ENCODE data around the gene RRP8. TPM values are rescaled to one million over a fixed set of nuclear protein-coding genes. Genes with fewer than 3 reads are reported as not detected.

The RRP8 gene
- total and polyA plus RNA-seq, 2 of the 8 experiments (the other 6 are each of a cell fraction or from before 2014, with no cell fraction given): 4.2 to 14.9 TPM

DNA sequence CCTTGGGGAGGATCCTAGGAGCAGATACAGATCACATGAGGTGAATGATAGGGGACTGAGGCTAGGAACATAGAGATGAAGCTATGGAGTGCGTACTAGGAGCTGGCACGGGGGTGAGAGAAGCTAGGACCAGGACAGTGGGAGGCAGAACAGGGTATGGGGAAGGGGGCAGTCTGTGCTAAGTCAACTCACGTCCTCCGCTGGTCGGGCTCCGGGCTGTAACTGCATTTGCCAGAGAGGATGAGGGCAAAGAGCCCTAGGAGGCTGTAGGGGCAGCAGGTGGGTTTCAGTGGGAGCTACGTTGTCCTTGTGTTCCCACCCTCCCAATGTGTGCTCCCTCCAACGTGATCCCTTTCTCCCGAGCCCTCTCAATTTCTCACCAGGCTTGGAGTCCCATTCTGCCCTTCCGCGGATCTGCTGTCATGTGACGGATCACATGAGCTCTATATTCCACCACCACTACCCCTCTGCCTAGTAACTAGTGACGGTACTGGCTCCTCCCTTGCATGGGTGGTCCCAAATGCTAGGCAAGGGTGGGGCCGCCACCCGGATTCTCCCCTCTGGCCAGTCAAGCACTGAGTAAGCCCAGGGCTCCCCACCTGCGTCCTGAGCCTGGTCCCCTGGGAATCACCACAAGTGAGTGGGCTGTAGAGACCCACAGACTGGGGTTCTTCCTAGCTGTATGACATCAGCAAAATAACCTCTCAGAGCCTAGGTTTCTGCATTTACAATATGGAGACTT, 15.8 kb upstream of the RRP8 start, which contains the start of gene TPP1 (continued):
- TF ChIP-seq, protein P1, sequence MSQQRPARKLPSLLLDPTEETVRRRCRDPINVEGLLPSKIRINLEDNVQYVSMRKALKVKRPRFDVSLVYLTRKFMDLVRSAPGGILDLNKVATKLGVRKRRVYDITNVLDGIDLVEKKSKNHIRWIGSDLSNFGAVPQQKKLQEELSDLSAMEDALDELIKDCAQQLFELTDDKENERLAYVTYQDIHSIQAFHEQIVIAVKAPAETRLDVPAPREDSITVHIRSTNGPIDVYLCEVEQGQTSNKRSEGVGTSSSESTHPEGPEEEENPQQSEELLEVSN (IDR thresholded peaks at IDR 0.05): 0 out of 2 replicates have a peak, but pooled peaks have one; percentile 26
- TF ChIP-seq RBBP5 (IDR thresholded peaks at IDR 0.05; ENCODE audit: borderline replicate concordance, low read depth, low read length): no peak
- TF ChIP-seq SIN3A (conservative IDR thresholded peaks at IDR 0.05 in 1 of 2, IDR thresholded peaks at IDR 0.05 in 1 of 2; ENCODE audit: low read depth in 1 of 2, low read length in 2 of 2): peak; percentile 91 to 97; a peak in 3 of 4 replicates
- TF ChIP-seq, protein P2, sequence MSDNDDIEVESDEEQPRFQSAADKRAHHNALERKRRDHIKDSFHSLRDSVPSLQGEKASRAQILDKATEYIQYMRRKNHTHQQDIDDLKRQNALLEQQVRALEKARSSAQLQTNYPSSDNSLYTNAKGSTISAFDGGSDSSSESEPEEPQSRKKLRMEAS (IDR thresholded peaks at IDR 0.05): no peak; the same call in 1 of the 2 replicates
- TF ChIP-seq, protein P3, sequence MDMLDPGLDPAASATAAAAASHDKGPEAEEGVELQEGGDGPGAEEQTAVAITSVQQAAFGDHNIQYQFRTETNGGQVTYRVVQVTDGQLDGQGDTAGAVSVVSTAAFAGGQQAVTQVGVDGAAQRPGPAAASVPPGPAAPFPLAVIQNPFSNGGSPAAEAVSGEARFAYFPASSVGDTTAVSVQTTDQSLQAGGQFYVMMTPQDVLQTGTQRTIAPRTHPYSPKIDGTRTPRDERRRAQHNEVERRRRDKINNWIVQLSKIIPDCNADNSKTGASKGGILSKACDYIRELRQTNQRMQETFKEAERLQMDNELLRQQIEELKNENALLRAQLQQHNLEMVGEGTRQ (IDR thresholded peaks at IDR 0.05; ENCODE audit: low read length): peak; percentile 99
- TF ChIP-seq RAD21 (IDR thresholded peaks at IDR 0.05 in 1 of 2, conservative IDR thresholded peaks at IDR 0.05 in 1 of 2; ENCODE audit: low read depth in 2 of 2, low read length in 2 of 2): no peak
- TF ChIP-seq FOSL1 (IDR thresholded peaks at IDR 0.05; ENCODE audit: insufficient read depth, low read depth, low read length): no peak
- no peak for TF ChIP-seq RXRA (IDR thresholded peaks at IDR 0.05; ENCODE audit: insufficient read depth, low read depth, low read length)
- TF ChIP-seq JUN (IDR thresholded peaks at IDR 0.05; ENCODE audit: low read depth, low read length): no peak
- TF ChIP-seq SP2 (IDR thresholded peaks at IDR 0.05; ENCODE audit: low read length): no peak
- peak; percentile 100 for TF ChIP-seq RFX5 (IDR thresholded peaks at IDR 0.05; ENCODE audit: borderline replicate concordance, low read depth, low read length)
- peak; percentile 75 for TF ChIP-seq PHF8 (conservative IDR thresholded peaks at IDR 0.05; ENCODE audit: low read depth, low read length)
- no peak for TF ChIP-seq ZNF274 (IDR thresholded peaks at IDR 0.05; ENCODE audit: borderline replicate concordance, extremely low read depth, low read length)
- no peak for TF ChIP-seq SIRT6 (IDR thresholded peaks at IDR 0.05; ENCODE audit: low read length)
- TF ChIP-seq SUZ12 (IDR thresholded peaks at IDR 0.05; ENCODE audit: low read length): no peak
- TF ChIP-seq, protein P4, sequence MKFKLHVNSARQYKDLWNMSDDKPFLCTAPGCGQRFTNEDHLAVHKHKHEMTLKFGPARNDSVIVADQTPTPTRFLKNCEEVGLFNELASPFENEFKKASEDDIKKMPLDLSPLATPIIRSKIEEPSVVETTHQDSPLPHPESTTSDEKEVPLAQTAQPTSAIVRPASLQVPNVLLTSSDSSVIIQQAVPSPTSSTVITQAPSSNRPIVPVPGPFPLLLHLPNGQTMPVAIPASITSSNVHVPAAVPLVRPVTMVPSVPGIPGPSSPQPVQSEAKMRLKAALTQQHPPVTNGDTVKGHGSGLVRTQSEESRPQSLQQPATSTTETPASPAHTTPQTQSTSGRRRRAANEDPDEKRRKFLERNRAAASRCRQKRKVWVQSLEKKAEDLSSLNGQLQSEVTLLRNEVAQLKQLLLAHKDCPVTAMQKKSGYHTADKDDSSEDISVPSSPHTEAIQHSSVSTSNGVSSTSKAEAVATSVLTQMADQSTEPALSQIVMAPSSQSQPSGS (IDR thresholded peaks at IDR 0.05; ENCODE audit: low read length): peak; percentile 31; the same call in 1 of the 2 replicates
- TF ChIP-seq BACH1 (IDR thresholded peaks at IDR 0.05; ENCODE audit: low read length): no peak
- no peak for TF ChIP-seq CBX8 (IDR thresholded peaks at IDR 0.05; ENCODE audit: borderline replicate concordance, low read depth, low read length)
- no peak for TF ChIP-seq TCF12 (IDR thresholded peaks at IDR 0.05; ENCODE audit: low read depth, low read length)
- peak; percentile 98 for TF ChIP-seq CREB1 (IDR thresholded peaks at IDR 0.05)
